ENCODE measurements around the gene RNU6-9.

RNU6-9 gene

DNA sequence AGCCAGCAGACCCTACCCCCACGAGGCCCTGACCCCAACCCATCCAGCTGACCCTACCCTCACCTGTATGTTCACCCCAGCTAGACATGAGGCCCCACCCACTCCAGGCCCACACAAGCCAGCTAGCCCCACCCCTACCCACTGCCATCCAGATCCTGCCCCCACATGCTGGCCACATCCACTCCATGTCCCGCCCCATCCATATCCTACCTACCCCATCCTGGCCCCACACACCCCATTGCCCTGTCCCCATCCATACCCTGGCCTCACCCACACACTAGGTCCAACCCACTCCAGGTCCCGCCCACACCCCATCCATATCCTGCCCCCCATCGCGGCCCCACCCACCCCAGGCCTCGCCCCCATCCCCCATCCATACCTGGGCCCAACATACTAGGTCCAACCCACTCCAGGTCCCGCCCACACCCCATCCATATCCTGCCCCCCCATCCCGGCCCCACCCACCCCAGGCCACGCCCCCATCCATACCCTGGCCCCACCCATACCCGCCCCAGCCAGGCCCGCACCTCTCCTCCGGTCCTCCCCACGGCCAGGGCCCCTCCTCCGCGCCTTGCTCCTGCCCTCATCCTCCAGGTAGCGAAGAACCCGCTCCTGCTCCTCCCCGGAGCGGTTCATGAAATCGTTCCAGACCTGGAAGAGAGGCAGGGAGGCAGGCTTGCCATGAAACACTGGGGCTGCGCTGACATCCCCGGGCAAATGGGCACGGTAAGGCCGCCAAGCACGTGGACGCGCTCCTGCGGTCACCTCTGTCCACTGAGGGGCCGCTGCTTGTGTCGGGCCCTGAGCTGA, 7.2 kb downstream of the RNU6-9 start:
- TF ChIP-seq, protein P1, sequence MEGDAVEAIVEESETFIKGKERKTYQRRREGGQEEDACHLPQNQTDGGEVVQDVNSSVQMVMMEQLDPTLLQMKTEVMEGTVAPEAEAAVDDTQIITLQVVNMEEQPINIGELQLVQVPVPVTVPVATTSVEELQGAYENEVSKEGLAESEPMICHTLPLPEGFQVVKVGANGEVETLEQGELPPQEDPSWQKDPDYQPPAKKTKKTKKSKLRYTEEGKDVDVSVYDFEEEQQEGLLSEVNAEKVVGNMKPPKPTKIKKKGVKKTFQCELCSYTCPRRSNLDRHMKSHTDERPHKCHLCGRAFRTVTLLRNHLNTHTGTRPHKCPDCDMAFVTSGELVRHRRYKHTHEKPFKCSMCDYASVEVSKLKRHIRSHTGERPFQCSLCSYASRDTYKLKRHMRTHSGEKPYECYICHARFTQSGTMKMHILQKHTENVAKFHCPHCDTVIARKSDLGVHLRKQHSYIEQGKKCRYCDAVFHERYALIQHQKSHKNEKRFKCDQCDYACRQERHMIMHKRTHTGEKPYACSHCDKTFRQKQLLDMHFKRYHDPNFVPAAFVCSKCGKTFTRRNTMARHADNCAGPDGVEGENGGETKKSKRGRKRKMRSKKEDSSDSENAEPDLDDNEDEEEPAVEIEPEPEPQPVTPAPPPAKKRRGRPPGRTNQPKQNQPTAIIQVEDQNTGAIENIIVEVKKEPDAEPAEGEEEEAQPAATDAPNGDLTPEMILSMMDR (IDR thresholded peaks at IDR 0.05; ENCODE audit: control insufficient read depth, insufficient read depth, low read depth, low read length, missing control alignments), result no peak
- DNase-seq (ENCODE audit: low read depth), result no peak
- no peak overlapping the region for H3K4me3 ChIP-seq (ENCODE audit: control insufficient read depth, low read depth, low read length)

DNA sequence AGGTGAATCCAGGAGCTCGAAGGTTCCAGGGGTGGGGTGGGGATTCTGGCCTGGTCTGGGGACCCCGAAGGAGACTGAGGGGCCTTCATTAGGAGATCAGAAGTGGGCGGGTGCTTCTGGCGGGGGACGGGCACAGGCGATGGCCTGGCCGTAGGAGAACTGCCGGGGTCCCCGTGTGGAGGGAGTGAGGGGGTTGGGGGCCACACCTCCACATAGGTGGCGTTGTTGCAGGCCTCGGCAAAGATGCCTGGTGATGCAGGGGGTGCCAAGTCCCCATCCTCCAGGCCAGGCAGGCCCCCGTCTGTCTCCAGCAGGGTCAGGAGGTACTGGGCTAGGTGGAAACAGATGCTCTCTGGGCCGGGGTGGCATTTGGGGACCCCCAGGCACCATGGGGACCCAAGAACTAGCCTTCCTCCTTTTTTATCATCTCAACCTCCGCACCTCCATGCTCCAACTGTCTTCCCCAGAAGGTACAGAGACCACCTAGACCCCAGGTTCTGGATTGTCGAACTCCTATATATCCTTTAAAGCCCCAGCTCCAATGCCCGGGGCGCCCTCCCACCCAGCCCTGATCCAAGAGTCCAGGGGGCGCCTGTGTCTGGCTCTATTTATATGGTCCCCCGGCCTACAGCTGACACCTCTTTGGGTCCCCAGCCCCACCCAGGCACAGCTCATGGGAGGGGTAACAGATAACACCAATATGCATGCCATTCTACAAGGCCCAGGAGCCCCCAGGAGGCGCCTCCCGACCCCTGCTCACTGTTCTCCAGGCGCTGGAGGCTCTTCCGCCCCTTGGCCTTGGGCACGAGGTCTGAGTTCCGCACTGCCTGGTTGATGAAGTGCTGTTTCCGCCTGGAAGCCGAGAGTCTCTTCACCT, 8.2 kb downstream of the RNU6-9 start:
- no peak for DNase-seq (ENCODE audit: low read depth)
- TF ChIP-seq, protein P1 (IDR thresholded peaks at IDR 0.05; ENCODE audit: control insufficient read depth, insufficient read depth, low read depth, low read length, missing control alignments), result no peak
- no peak overlapping the region for H3K4me3 ChIP-seq (ENCODE audit: control insufficient read depth, low read depth, low read length)

DNA sequence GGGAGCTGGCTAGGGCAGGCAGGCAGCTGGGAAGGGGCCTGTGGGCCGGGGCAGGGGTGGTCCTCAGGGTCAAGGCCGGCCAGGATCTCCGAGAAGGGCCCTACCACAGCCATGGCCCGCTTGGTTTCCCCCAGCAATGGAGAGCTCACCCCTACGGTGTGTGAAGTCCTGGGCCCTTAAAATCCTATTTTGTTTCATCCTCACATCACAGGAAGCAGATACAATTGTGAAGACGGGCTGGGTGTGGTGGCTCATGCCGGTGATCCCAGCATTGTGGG, 8.7 kb downstream of the RNU6-9 start:
- TF ChIP-seq, protein P1 (IDR thresholded peaks at IDR 0.05; ENCODE audit: control insufficient read depth, insufficient read depth, low read depth, low read length, missing control alignments), result no peak
- no peak for DNase-seq (ENCODE audit: low read depth)
- H3K4me3 ChIP-seq (ENCODE audit: control insufficient read depth, low read depth, low read length), result no peak overlapping the region

DNA sequence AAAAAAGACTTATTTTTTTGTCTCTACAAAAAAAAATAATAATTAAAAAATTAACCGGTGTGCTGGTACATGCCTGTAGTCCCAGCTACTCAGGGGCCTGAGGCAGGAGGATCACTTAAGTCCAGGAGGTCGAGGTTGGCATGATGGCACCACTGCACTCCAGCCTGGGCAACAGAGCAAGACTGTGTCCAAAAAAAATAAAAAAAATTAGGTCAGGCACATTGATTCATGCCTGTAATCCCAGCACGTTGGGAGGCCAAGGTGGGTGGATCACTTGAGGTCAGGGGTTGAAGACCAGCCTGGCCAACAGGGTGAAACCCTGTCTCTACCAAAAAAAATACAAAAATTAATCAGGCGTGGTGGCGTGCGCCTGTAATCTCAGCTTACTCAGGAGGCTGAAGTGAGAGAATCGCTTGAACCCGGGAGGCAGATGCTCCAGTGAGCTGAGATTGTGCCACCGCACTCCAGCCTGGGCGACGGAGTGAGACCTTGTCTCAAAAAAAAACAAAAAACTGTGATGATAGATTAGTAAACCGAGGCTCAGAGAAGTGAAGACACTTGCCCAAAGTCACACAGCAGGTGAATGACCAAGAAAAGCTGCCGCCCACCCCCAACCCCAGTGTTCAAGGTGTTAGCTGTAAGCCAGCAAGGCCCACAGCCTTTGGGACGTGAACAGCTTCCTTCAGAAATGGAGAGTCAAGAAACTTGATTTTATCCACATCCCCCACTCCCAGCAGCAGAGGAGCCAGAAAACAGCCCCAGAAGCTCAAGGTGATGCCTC, 9.4 kb downstream of the RNU6-9 start:
- DNase-seq (ENCODE audit: low read depth), result no peak
- no peak overlapping the region for H3K4me3 ChIP-seq (ENCODE audit: control insufficient read depth, low read depth, low read length)
- TF ChIP-seq, protein P1 (IDR thresholded peaks at IDR 0.05; ENCODE audit: control insufficient read depth, insufficient read depth, low read depth, low read length, missing control alignments), result no peak

DNA sequence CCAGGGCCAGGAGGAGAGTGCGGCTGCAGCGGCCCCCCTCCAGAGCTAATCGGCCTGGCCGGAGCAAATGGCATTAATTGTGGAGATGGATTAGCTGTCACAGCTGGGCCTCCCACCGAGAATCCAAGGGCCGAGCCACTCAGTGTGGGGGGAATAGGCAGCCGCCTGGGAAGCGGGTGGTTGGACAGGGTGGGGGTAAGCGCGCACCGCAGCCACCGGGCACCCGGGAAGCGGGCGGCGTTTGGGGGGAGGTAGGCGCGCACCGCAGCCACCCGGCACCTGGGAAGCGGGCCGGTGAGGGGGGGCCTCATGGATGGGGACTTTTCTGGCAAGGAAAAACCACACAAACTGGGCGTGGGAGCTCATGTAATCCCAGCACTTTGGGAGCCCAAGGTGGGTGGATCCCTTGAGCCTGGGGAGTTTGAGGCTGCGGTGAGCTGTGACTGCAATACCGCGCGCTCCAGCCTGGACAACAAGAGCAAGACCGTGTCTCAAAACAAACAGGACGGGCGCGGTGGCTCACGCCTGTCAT, 10.0 kb downstream of the RNU6-9 start:
- no peak overlapping the region for H3K4me3 ChIP-seq (ENCODE audit: control insufficient read depth, low read depth, low read length)
- TF ChIP-seq, protein P1 (IDR thresholded peaks at IDR 0.05; ENCODE audit: control insufficient read depth, insufficient read depth, low read depth, low read length, missing control alignments), result no peak
- no peak for DNase-seq (ENCODE audit: low read depth)

DNA sequence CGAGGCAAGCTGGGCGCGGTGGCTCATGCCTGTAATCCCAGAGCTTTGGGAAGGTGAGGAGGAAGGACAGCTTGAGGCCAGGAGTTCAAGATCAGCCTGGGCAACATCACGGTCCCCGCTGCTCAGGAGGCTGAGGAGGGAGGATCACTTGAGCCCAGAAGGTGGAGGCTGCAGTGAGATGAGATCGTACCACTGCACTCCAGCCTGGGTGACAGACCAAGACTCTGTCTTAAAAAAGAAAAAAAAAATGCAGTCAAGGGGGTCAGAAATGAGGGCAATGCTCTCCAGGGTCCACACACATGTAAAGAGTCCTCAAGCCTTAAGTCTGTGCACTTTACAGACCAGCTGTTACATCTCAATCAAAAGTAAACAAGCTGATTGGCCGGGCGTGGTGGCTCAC, 11.3 kb downstream of the RNU6-9 start:
- no peak overlapping the region for H3K4me3 ChIP-seq (ENCODE audit: control insufficient read depth, low read depth, low read length)
- TF ChIP-seq, protein P1 (IDR thresholded peaks at IDR 0.05; ENCODE audit: control insufficient read depth, insufficient read depth, low read depth, low read length, missing control alignments), result no peak
- no peak for DNase-seq (ENCODE audit: low read depth)
